NCI-H748 treated with DMSO at 0.1 percent for 48 hours (cell line): Measurements from ENCODE around the gene PRKG1.
"Not testable (repeated sequence)": the region's sequence is repeated elsewhere in the genome, so short reads cannot be mapped to it uniquely, and the experiment has no call there.

Experiments
- DNase-seq: peaks from one replicate; lab custom pipeline; 2025; lab: John Stamatoyannopoulos, UW

The PRKG1 gene

GRCh38 chr10:51117053-51117660 is 42.9 kb downstream of the PRKG1 start:
- no peak for DNase-seq

DNA sequence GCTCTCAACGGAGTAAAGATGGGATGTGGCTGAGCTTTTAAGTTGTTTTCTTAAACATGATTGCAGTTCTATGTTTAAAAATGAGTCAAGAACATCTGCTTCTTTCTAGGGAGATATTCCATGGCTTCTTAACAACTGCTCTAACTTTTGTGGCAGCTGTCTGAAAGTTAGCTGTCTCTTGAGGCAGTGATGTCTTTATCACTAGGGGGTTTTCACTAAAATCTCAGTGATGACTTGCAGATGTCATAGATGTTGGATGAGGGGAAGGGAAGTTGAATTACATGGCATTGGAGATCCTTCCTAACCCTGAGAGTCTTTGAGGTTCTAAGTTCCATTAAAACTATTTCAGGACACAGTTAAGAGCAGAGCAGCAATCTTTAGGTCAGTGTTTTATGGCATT is 43.5 kb downstream of the PRKG1 start:
- DNase-seq, result no peak

GRCh38 chr10:51119441-51119840 is 45.2 kb downstream of the PRKG1 start:
- DNase-seq, result no peak

GRCh38 chr10:51121861-51122260 is 47.6 kb downstream of the PRKG1 start:
- no peak for DNase-seq

DNA sequence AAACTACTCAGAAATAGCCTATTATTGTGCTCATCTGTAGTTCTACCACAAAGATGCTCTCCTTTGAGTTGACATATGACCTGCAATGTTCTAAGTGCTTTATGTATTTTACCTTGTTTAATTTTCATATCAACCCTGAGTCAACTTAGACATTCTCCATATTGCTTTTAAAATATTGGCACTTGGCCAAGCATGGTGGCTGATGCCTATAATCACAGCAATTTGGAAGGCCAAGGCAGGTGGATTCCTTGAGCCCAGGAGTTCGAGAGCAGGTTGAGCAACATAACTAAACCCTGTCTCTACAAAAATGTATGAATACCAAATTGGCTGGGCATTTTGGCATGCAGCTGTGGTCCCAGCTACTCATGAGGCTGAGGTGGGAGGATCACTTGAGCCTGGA is 50.6 kb downstream of the PRKG1 start:
- DNase-seq, result no peak

- no peak for DNase-seq
These were observed 51.2 kb downstream of the PRKG1 start for GRCh38 chr10:51125518-51125917.

- no peak for DNase-seq
These were observed 55.8 kb downstream of the PRKG1 start for GRCh38 chr10:51129946-51130544.

DNA sequence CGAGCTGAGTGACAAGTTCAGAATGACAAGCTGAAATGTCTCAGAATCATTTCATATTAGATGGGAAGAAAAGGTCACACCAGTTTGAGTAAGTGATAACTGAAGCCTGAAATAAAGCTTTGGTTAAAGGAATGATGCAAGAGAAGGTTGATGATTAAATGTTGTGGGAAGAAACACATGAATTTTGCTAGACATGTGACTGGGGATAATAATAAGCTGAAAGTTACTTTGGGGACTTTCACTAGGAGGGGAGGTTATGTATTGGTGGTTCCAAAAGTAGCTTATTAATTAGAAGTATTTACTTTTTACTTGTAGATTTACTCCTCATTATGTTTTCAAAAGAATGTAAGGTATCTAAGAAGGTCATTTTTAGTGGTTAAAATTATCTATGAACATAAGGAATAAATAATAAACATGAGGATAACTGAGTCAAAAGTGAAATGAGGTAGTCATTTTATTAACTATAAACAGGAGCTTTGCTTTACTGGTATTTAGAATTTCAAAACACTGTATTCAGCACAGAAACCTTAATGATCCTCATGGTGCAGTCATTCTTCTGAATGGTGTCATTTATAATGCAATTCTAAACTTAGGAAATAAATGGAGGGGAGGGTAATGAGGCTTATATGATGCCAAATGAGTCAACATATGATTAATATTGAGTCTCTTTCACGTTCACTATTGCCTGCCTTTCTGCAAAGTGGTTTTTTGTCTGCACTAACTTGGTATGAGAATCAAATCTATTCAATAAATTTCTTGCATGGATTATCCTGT is 63.7 kb downstream of the PRKG1 start:
- DNase-seq, result no peak

- DNase-seq, result no peak
These were observed 64.9 kb downstream of the PRKG1 start for GRCh38 chr10:51139176-51139575.

DNA sequence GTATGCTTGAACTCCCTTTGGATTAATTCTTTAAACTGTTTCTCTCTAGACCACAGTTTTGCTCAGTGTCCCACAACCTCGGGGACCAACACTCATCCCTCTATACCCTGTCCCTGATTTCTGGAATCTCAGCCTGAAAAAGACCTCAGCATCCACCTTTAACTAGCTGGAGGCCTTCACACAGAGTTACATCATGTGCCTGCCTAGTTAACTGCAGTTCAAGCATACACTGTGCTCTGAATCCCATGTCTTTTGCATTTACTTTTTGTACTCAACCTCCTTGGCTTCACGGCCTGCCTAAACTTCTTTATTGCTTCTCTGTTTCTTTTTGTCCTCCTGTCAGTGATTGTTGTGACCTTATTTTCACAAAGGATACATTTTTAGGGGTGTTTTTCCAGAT is 66.7 kb downstream of the PRKG1 start:
- DNase-seq, result no peak

DNA sequence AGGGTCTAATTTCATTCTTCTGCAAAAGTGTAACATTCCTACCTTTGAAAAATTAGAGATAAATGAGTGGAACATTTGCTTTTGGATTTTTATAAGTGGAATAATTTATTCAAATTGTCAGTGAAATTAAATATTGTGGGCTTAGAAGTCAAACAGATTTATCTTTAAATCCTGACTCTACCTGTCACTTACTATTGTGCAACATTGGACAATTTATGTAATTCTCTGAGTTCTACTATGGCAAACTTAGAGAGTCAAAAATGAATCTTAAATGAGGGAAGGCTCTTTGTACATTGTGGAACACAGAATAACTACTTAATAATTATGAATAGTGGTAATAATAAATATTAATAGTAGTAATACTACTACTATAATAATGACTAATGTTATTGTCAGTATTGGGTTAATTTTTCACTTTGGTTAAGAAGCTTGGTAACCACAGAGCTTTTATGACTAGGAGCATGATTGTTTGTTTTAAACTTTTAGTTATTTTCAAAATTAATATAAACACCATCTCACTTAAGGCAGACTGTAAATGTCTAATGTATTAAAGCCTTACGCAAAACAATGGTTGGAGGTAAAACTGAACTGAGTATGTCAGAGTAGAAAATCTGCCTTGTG is 70.0 kb downstream of the PRKG1 start:
- DNase-seq, result no peak

DNA sequence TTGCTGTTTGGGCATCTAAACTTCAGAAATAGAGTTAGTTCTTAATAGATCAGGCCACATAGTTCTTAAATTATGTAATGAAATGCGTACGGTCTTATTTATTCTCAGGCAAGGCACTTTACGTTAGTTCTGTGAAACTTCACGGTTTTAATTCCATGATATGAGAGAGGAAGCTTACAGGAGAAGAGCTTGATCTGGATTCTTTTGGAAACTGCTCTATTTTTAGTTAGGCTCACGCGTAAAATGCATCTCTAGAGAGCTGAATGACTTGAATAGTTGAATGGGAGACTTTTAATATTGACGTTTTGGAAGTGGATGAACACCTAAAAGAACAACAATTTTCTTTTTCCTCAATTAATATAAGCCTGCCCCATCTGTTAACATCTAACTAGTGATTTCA is 71.1 kb downstream of the PRKG1 start:
- no peak for DNase-seq

DNA sequence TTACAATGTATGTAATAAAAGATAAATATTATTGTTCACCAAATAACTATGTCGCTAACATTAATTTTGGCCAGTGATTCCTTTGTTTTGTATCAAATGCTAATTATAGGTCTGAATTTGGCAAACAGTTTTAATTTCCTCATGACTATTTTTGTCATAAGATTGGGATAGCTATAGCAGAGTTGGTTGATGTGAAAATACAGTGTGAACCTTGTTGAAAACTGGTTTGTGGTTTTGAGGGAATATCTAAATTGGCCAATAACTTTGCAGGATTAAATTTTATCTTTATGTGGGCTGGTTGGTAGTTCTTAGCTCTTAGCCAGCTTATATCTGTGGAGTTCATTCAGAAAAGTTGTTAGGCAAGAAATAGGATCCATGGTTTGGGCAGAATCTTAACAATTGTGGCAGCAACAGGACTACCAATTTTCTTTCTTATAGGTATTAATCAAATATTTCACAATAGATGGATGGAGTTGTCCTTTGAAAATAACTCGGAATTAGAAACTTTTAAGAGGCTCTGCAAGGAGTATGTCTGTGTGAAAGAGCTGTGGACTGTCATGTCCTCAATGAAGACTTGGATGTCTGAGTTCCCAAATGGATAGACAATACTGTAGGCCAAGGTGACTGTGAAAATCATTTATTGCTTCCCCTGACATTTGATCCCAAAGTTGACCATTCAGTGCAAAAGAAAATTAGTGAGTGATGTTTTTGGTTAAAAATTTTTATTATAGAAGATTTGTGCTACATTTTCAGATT is 73.5 kb downstream of the PRKG1 start:
- DNase-seq, result no peak

- no peak for DNase-seq
These were observed 82.6 kb downstream of the PRKG1 start for GRCh38 chr10:51156926-51157325.

DNA sequence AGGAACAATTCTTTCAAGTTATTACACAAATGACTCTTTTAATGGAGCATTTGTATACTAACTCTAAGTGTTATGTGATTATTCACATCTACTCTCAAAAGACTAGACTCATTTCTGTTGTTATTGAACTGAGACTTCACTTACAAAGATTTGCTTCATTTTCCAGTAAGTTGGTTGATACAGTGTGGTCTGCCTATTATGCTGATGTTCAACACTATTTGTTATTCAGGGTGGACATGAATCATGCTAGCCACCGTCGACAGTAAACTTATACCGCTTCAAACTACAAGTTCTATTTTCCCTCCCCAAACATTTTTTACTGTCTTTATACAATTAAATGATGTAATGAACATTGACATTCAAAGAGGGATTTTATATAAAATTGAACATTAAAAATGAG is 84.5 kb downstream of the PRKG1 start:
- DNase-seq, result no peak

DNA sequence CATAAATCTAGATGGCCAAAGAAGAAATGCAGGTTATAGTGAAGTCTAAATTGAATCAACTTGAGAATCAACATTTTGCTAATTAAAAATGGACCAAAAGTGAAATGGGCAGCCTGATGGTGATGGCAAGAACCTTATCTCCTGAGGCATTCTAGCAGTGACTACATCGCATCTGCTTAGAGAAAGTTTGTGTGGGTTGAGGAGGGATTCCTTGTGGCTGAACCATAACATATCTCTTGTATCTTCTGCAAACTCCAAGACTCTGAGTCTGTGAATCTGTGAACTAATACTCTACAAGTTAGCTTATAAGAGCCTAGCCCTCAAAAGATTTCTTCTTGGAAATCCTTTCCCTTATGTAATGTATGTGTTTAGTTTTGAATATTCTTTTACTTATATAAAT is 85.6 kb downstream of the PRKG1 start:
- no peak for DNase-seq

GRCh38 chr10:51162002-51162401 is 87.7 kb downstream of the PRKG1 start:
- no peak for DNase-seq

GRCh38 chr10:51163380-51164049 is 89.2 kb downstream of the PRKG1 start:
- DNase-seq, result not testable (repeated sequence)

DNA sequence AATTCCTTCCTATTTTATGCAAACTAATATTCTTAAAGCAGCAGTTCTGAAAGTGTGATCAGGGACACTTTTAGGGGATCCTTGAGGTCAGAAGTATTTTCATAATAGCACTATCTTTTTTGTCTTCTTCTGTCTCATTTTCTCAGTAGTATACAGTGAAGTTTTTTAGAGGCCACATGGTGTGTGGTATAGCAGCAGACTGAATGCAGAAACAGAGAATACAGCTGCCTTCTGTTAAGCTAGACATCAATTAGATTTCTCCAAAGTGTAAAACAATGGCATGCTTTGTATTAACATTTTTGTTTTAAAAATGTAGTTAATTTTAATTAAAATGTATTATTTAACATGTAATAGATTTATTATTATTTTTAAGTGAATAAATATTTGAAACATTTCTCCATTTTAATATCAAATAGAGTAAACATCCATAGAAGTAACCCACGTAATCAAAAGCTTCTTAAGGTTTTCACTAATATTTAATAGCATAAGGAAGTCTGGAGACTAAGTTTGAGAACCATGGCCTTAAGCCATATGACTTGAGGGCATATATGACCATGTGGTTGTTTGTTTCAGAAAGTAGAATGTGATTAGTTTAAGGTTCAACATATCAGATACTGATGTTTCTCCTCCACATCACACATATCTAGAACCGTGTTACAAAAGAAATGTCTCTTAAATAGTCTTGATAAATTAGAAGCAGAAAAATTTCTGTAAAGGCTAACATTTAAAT is 94.0 kb downstream of the PRKG1 start:
- DNase-seq, result no peak

- DNase-seq, result no peak
These were observed 94.8 kb downstream of the PRKG1 start for GRCh38 chr10:51169111-51169510.
